GM19099 (cell line): ENCODE results near the gene CCNL2.

ENCODE experiments used
- POLR2A ChIP-seq: IDR thresholded peaks from 3 replicates; pipeline ENCODE4 v1.6.1; 2011; ENCODE audit warnings: low read depth; ENCODE audit not compliant: insufficient read length; ENCODE audit errors: extremely low read depth

CCNL2 gene

DNA sequence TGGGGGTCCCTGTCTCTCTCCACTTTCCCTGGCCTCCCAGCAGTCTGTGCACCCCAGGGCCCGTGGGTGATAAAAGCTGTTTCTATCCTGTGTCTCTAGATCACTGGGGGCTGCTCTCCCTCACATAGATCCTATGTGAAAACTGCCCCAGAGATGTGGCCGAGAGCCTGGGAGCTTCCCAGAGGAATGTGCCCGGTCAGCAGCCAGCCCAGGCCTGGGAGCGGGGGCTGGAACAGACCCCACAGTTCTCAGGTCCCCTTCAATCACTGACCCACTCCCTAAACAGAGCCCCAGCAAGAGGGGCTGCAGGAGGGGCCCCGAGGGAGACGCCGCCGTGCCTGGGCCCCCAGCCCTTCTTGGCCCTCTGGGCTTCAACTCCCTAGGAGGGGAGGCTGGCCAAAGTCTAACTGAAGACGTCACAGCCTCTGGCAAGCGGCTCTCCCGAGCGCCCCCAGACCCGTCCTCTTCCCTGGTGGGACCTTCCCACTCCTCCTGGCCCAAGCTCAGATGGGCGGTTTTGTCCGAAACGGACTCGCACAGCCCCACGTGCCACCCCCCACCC lies 41.2 kb downstream of the CCNL2 start:
- no peak for TF ChIP-seq POLR2A

DNA sequence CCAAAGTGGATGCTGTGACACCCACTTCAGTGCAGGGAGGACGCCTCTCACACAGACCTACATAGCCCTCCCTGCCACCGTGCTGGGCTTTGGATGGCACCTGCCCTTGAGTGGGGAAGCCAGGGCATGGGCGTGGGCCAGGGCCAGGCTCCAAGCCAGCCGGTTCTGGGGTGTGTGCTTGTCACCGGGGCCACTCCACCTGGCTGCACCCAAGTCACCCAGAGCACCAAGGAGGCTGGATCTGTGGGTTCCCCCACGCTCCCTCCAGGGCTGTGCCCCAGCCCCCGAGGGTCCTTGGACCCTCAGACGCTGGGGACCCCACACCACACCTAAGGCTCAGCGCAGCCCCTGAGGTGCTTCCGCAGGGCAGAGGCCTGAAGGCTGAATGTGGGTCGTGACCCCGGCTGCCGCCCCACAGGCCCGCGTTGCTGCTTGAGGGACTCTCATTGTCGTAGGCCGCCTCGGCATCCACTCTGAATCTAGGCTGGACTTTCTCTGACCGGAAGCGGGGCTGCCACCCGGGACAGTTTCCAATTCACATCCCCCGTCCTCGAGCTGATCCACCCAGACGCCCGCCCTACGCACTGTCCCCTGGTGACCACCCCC lies 42.2 kb downstream of the CCNL2 start:
- no peak for TF ChIP-seq POLR2A

DNA sequence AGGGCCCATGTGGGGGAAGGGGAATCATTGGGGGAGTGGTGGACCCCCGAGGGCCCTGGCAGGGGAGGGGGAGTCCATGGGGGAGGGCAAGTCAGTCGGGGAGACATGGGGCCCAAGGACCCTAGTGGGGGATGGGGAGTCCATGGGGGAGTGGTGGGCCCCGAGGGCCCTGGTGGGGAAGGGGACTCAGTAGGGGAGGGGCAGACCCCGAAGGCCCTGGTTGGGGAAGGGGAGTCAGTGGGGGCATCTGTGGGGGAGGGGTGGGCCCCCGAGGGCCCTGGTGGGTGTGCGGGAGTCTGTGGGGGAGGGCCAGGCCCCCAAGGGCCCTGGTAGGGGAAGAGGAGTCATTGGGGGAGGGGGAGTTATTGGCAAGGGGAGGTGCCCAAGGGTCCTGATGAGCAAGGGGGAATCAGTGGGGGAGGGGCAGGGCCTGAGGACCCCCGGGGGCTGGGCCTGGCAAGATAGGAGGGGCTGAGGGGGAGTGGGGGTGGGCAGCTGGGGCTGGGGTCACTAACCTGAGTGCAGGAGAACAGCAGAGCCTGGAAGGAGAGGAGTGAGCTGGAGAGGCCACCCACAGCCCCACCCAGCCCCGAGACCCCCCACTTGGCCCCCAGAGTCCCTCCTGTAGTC lies 42.9 kb downstream of the CCNL2 start:
- TF ChIP-seq POLR2A, result no peak

DNA sequence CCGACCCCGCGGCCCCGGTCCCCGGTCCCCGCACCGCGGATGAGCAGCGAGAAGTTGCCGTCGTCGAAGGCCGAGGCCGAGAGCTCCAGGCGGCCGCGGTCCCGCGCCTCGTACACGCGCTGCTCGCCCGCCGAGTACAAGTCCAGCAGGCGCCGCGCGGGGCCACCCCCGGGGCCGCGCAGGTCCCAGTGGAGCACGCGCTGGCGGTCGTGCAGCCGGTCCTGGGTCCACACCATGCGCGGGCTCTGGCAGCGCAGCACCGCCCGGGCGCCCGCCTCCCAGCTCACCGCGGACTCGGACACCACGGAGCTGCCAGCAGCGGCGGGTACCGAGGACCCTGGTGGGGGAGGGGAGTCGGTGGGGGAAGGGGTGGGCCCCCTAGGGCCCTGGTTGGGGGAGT lies 43.7 kb downstream of the CCNL2 start:
- TF ChIP-seq POLR2A, result no peak

DNA sequence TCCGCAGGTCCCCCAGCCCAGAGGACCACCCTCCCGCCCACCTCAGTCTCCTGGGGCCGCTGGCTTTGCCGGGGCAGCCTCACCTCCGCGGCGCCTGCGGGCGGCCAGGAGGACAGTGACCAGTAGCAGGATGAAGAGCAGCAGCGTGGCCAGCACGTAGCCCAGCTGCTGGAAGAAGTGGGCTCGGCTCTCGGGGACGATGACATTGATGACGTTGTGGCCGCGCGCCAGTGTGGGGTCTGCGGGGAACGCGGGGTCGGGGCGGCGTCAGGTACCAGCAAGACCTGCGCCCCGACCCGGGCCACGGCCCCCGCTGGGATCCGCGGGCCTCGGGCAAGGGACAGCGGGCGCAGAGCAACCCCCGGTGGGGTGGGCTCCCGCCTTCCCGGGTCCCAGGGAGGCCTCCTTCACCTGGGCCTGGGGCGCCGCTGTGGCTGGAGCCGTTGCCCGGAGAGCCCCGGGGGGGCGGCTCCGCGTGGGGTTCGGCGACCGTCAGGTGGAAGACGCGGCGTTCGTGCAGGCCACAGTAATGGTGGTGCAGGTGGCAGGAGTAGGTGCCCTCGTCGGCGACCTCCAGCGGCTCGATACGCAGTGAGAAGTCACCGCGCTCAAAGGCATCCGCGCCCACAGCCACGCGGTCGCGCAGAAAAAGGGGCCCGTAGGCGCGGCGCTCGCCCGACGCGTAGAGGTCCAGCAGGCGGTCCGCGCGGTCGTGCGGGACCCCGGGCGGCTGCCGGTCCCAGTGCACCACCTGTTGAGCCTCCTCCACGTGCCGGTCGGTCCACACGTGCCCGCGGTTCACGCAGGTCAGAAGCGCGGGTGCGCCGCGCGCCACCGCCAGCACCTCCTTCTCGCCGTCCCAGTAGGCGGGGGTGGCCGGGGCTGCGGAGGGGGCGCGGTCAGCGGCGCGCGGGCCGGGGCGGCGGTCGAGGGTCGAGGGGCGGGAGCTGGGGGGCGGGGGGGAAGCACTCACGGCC lies 44.6 kb downstream of the CCNL2 start:
- TF ChIP-seq POLR2A, result no peak

DNA sequence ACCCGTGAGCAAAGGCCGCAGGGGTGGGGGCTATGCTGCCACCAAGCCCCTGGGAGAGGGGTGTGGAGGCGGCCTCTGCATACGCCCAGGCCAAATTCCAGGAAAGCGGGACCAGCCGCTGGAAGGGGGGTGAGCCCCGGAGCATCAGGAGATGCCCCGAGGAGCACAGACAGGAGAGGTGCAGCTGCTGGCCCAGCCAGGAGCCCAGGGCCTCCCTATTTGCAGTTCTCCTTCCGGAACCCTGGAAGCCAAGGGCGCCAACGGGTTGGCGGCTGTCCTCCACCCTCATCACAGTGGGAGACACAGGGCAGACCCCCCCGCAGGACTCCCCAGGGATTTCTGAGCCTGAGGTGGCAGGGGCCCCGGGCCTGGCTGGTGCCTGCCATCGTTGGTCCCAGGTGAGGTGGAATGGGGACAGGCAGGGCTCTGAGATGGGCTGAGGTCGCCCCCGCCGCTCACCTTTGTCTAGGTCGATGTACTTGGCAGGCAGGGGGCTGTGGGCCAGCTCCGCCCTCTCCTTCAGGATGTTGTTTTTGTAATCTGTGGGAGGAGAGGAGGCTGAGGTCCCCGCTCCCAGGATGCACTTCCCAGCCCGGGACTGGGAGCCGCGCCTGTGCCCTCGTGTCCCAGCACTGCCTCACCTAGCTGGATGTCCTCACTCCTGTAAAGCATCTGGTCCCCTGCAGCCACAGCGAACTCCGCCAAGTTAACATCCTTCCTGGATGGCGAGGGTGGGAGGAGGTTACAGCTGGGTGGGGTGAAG lies 45.6 kb downstream of the CCNL2 start:
- no peak for TF ChIP-seq POLR2A

DNA sequence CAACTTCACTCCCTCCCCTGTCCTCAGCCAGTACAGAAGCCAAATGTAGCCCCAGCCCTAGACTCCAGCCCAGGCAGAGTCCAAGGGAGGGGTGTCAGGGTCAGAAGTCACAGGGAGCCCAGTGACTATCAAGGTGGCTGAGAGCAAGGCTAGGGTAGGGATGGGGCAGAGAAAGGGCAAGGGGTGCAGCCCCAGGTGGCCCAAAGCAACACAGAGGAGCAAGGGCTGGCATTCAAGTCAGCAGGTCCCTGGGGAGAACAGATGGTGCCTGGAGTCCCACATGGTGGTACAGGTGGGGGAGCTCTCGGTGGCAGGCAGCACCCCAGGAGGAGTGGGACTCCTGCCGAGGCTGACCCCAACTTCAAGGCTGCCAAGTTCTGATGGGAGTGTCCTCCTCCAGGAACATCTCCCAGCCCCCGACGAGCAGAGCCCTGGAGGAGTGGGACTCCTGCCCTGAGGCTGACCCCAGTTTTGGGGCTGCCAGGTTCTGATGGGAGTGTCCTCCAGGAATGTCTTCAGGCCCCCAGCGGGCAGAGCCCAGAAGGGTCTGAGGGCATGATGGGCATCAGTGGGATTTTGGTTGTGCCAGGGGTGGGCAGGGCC lies 46.2 kb downstream of the CCNL2 start:
- no peak for TF ChIP-seq POLR2A

DNA sequence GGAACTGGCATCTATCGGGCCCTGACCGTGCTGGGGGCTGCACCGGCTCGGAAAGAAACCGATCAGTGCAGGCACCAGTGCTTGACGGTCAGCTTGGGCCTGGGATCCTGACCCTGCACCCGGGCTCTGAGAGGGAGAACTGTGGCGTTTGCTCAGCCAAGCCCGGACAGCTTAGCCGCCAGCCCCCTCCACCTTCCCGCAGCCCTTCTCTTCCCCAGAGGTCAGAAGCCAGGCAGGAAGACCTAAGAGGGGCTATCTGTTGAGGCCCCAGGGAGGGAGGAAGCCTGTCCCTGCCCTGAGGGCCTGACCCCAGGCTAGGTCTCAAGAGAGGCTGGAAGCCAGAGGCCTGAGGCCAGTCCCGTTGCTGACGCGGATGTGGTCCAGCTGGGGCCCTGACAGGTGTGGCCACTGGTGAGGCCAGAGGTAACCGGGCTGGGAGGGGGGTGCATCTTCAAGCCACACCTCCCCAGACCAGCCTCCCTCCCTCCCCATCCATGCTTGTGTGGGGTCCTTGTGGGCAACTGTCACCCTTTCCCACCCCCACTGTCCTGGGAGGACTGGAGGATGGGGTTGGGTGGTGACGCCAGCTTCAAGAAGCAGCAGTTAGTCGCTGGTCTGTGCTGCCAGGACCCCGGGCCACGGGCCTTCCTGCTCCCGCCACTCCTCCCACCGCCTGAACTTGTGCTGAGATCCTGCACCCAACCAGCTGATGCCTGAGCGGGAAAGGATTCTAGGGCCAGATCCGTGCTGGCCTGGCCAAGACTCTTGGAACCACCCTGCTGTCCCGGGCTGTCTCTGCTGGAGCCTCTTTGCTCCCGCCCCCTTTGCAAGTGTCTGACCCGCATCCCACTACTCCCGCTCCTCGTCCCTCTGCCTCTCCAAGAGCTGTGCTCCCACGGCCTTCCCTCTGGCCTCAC lies 47.4 kb downstream of the CCNL2 start:
- no peak for TF ChIP-seq POLR2A

DNA sequence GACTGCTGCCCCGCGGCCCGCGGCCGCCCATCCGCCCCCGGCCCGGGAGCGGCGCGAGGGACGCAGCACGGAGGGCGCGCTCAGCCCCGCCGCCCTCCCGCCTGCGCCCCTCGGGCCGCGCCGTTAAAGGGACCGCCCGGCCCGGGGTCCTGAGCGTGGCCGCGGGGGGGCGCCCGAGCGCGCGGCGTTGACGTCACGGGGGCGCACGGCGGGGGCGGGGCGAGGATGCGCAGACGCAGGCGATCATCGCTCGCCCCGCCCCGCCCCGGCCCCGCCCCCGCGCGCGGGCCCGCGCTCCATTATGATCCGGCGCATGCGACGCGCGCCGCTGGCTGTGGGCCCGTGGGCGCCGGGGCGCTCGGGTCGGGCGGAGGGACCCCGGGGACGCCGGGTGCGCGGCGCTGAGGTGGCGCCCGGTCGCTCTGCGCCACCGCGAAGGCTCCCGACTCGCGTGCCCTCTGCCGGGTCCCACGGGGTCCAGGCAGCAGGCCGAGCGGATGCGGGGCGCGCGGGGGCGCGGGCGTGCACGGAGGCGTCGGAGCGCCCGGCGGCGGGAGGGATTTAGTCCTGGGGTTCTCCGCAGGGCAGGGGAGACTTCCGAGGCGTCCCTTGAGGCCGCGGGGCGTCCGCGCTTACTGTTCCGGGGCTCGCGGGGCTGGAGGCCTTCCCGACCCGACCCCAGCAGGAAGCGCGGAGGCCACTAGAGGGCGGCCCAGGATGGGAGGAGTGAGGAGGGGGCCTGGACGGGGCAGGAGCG lies 49.7 kb downstream of the CCNL2 start, which contains the start of gene DVL1:
TSS of gene DVL1 (minus strand) at position 163 of the 757 bp plus-strand sequence. CDS start 353 bp downstream, outside the sequence.
- TF ChIP-seq POLR2A, result peak; percentile 86

DNA sequence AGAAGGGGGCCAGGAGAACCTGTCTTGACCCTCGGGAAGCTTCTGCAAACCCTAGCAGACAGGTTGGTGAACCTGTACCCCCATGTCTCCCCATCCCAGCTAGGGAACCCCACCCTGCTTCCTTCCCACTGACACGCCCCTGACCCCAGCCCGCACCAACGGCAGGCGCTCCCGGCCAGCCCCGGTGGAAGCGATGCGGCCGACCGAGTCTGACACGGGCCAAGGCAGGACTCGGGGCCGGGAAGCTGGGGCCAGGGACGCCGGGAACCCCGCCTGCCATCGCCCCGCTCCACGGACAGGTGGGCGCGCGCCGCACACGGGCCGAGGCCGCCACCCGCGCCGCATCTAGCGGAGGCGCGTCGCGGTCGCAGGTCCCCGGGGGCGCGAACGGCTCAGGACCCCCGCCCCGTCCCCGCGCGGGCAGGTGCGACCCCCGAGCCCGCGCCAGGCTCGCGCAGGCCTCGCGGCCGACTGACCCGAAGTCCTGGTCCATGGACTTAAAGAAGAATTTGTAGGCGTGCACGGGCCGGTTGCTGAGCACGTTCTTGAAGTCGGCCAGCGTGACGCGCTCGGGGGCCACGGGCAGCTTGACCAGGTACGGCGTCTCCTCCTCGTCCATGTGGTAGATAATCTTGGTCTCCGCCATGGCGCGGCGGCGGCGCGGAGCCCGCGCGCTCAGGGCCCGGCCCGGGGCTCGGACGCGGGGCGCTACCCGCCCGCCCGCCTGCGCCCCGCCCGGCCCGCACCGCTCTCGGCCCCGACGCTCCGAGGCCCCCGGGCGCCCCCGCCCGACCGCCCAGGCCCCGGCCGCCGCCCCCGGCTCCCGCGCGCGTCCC lies 50.5 kb downstream of the CCNL2 start:
- TF ChIP-seq POLR2A, result no peak

DNA sequence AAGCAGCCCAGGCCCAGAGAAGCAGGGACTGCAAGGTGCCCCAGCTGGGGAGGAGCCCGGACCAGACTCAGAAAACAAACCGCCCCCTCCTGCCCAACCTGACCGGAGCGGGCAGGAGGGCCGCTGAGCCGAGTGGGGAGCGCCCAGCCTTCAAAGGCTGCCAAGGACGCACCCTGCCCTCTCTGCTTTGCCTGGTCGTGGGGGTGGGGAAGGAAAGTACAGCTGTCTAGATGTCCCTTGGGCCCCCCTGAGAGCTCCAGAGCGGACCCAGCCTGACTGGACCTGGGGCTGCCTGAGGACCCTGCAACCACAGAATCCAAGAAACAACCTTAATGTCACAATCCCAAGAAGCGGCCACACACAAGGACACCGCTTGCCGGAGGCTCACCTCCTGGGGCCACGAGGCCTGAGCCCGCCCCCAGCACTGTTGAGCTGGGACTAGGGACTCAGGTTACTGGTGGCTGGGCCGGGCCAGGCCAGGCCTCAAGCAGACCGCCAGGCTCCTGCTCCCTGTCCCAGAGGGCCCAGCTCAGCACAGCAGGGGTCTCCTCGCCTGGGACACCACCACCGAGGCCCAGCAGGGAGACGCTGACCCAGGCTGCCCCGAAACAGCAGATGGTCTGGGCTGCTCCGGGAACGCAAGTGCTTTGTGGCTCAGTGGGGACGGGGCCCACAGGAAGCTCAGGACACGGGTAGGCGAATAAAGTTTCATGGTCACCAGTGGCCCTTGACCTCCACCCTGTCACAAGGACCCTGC lies 51.3 kb downstream of the CCNL2 start:
- TF ChIP-seq POLR2A, result no peak
